Gastroesophageal sphincter (tissue), 3 donors: ENCODE results near the gene TMTC1.

Experiments
- CTCF ChIP-seq, 4 experiments: fragments of 200-600 bp in 2 of 4; fragments of 450-650 bp in 2 of 4; sonication (generic) in 1 of 4; IDR thresholded peaks; one replicate each; pipeline ENCODE4 v1.5.1; 2017 to 2019; ENCODE audit warnings: antibody characterized with exemption in 4 of 4, mild to moderate bottlenecking in 2 of 4, moderate library complexity in 2 of 4
- POLR2A ChIP-seq, 2 donors: fragments of 450-650 bp; IDR thresholded peaks; one replicate each; pipeline ENCODE4 v1.6.1; 2017; ENCODE audit warnings: antibody characterized with exemption in 2 of 2, mild to moderate bottlenecking in 2 of 2, moderate library complexity in 1 of 2

GRCh38 chr12:29562110-29562804 lies 221.5 kb downstream of the TMTC1 start:
- TF ChIP-seq CTCF (IDR thresholded peaks at IDR 0.05): no peak
- no peak for TF ChIP-seq POLR2A (IDR thresholded peaks at IDR 0.05)
